Endodermal cell (in vitro differentiated cells): ENCODE measurements around the gene FBLN2. TPM values are rescaled to one million over a fixed set of nuclear protein-coding genes. Genes with fewer than 3 reads are reported as not detected.

Experiments used
- DNase-seq: peaks from one replicate; pipeline ENCODE4 v3.0.0-alpha.2; 2017
- H3K27ac ChIP-seq: 2 replicates; pipeline ENCODE4 v1.5.1; 2013; ENCODE audit warnings: mild to moderate bottlenecking, low read depth, low read length, moderate library complexity
- H3K27me3 ChIP-seq: 2 replicates; pipeline ENCODE4 v1.6.1; 2013; ENCODE audit warnings: mild to moderate bottlenecking, low read length, moderate library complexity; ENCODE audit not compliant: insufficient read depth, control insufficient read depth, poor library complexity, severe bottlenecking
- H3K36me3 ChIP-seq: 2 replicates; pipeline ENCODE4 v1.7.0; 2013; ENCODE audit warnings: mild to moderate bottlenecking, low read length, moderate library complexity; ENCODE audit not compliant: control insufficient read depth, insufficient read depth
- H3K4me1 ChIP-seq: one replicate; pipeline ENCODE4 v1.7.0; 2013; ENCODE audit warnings: low read length; ENCODE audit not compliant: control insufficient read depth, insufficient read depth
- H3K4me3 ChIP-seq: 2 replicates; pipeline ENCODE4 v1.5.1; 2013; ENCODE audit warnings: mild to moderate bottlenecking, low read length, moderate library complexity
- H3K9ac ChIP-seq: 2 replicates; pipeline ENCODE4 v1.6.1; 2013; ENCODE audit warnings: mild to moderate bottlenecking, low read length, moderate library complexity; ENCODE audit not compliant: poor library complexity, severe bottlenecking; ENCODE audit errors: extremely low read depth
- H3K9me3 ChIP-seq: 2 replicates; pipeline ENCODE4 v1.6.1; 2013; ENCODE audit warnings: mild to moderate bottlenecking, low read length, moderate library complexity; ENCODE audit not compliant: control insufficient read depth
- H3K27ac Mint-ChIP-seq: 2 replicates; pipeline ENCODE4 v1.8.0; 2020; ENCODE audit warnings: mixed read lengths
- H3K27me3 Mint-ChIP-seq: 2 replicates; pipeline ENCODE4 v1.8.0; 2021; ENCODE audit warnings: mild to moderate bottlenecking, mixed read lengths; ENCODE audit not compliant: insufficient read depth
- H3K36me3 Mint-ChIP-seq: 2 replicates; pipeline ENCODE4 v1.8.0; 2020; ENCODE audit warnings: low read depth, mixed read lengths
- H3K4me1 Mint-ChIP-seq: 2 replicates; pipeline ENCODE4 v1.8.0; 2020; ENCODE audit warnings: mixed read lengths
- H3K4me3 Mint-ChIP-seq: 2 replicates; pipeline ENCODE4 v1.8.0; 2020; ENCODE audit warnings: mild to moderate bottlenecking, moderate library complexity, mixed read lengths
- H3K9me3 Mint-ChIP-seq: 2 replicates; pipeline ENCODE4 v1.8.0; 2020; ENCODE audit warnings: mild to moderate bottlenecking, mixed read lengths
- CTCF ChIP-seq: fragments of 200-600 bp; sonication (generic); conservative IDR thresholded peaks from 2 replicates; pipeline ENCODE4 v1.5.0; 2021; ENCODE audit warnings: antibody characterized with exemption, mild to moderate bottlenecking
- WGBS, 2 experiments: methylation state at CpG; one replicate each; pipeline versions ENCODE4 v1.1.5 to v1.1.7; 2013; ENCODE audit warnings: missing lambda C conversion rate in 2 of 2, mixed read lengths in 1 of 2; ENCODE audit not compliant: insufficient coverage in 1 of 2, insufficient read length in 1 of 2; 5-methylcytosine and 5-hydroxymethylcytosine counted together
- total RNA-seq, 2 donors: library from RNA; stranded (reverse); fragmentation: NEBNext Ultra II Directional in 1 of 2; extraction: Animal tissue kit (Norgen Biotek cat#: 25700) in 1 of 2; gene quantifications; 2 replicates in 1 of 2; 3 replicates in 1 of 2; pipeline ENCODE4 v1.2.1, GENCODE V29; 2021

FBLN2 gene
- total RNA-seq, 2 donors from 2014 or later = 86.1 to 136 TPM

GRCh38 chr3:13653631-13654279 is 104.8 kb downstream of the FBLN2 start:
- Histone ChIP-seq H3K36me3 (no peaks in the 10 kb centered on the region), H3K9ac (no peak overlapping the region), H3K4me1 (peaks cover 3% of the 10 kb centered on the region), H3K4me3 (no peak overlapping the region), H3K27me3 (peaks cover 46% of the 10 kb centered on the region), H3K27ac (no peak overlapping the region), H3K9me3 (no peaks in the 10 kb centered on the region)
- H3K4me3 Mint-ChIP-seq = no peak overlapping the region
- no peaks in the 10 kb centered on the region for H3K36me3 Mint-ChIP-seq
- H3K27me3 Mint-ChIP-seq = peaks cover 56% of the 10 kb centered on the region
- H3K4me1 Mint-ChIP-seq = peaks cover 8% of the 10 kb centered on the region
- DNase-seq = peak; percentile 62
- no peak for TF ChIP-seq CTCF
- WGBS, 2 experiments = 77 to 83% methylated on average over 15 to 20 of the region's 20 CpGs
- H3K9me3 Mint-ChIP-seq = no peaks in the 10 kb centered on the region
- no peak overlapping the region for H3K27ac Mint-ChIP-seq

GRCh38 chr3:13654330-13655060 is 105.6 kb downstream of the FBLN2 start:
- Histone ChIP-seq H3K27ac (no peak overlapping the region), H3K36me3 (no peaks in the 10 kb centered on the region), H3K4me3 (no peak overlapping the region), H3K9ac (no peak overlapping the region), H3K27me3 (peaks cover 48% of the 10 kb centered on the region), H3K4me1 (peaks cover 3% of the 10 kb centered on the region), H3K9me3 (no peaks in the 10 kb centered on the region)
- H3K4me1 Mint-ChIP-seq = peaks cover 4% of the 10 kb centered on the region
- WGBS, 2 experiments = 73 to 82% methylated on average over 11 to 15 of the region's 15 CpGs
- H3K27me3 Mint-ChIP-seq = peaks cover 58% of the 10 kb centered on the region
- no peak for DNase-seq
- H3K27ac Mint-ChIP-seq = no peak overlapping the region
- H3K36me3 Mint-ChIP-seq = no peaks in the 10 kb centered on the region
- H3K9me3 Mint-ChIP-seq = no peaks in the 10 kb centered on the region
- TF ChIP-seq CTCF = no peak
- H3K4me3 Mint-ChIP-seq = no peak overlapping the region

GRCh38 chr3:13655061-13655913 is 106.4 kb downstream of the FBLN2 start:
- no peaks in the 10 kb centered on the region for H3K36me3 Mint-ChIP-seq
- peak; percentile 87 for TF ChIP-seq CTCF

More at GRCh38 chr3:13655061-13655913, 106.4 kb downstream of the FBLN2 start:
- Histone ChIP-seq H3K9me3 (no peaks in the 10 kb centered on the region), H3K4me1 (peaks cover 3% of the 10 kb centered on the region), H3K36me3 (no peaks in the 10 kb centered on the region), H3K9ac (no peak overlapping the region), H3K4me3 (no peak overlapping the region), H3K27ac (no peak overlapping the region), H3K27me3 (peaks cover 48% of the 10 kb centered on the region)
- WGBS, 2 experiments = 17 to 23% methylated on average over 22 to 70 of the region's 70 CpGs
- H3K27me3 Mint-ChIP-seq = peaks cover 57% of the 10 kb centered on the region
- peak; percentile 92 for DNase-seq
- no peaks in the 10 kb centered on the region for H3K9me3 Mint-ChIP-seq
- H3K4me1 Mint-ChIP-seq = peaks cover 3% of the 10 kb centered on the region
- no peak overlapping the region for H3K27ac Mint-ChIP-seq
- no peak overlapping the region for H3K4me3 Mint-ChIP-seq
